OCI-LY7 (cell line): ENCODE measurements around the gene STAT5B. TPM values are rescaled to one million over a fixed set of nuclear protein-coding genes. Genes with fewer than 3 reads are reported as not detected.
A peak's percentile ranks its signal among the peaks of the same experiment; 100 is the strongest.

ENCODE experiments used
- BruUV-seq: library from RNA; stranded (reverse); fragments of 400-500 nt; replicated peaks from 2 replicates; lab custom pipeline; 2021; lab: Mats Ljungman, UMichigan
- CTCF ChIA-PET: fragments of 300-600 bp; sonication (Branson Sonifier 250); formaldehyde crosslinking; loops from one replicate; lab custom pipeline; 2022; ENCODE audit warnings: antibody characterized with exemption; ENCODE audit not compliant: unreplicated experiment; lab: Charles Lee
- POLR2A ChIA-PET: fragments of 300-600 bp; sonication (Branson Sonifier 250); formaldehyde crosslinking; loops from one replicate; lab custom pipeline; 2022; ENCODE audit warnings: antibody characterized with exemption; lab: Charles Lee
- DNase-seq: peaks from one replicate; pipeline ENCODE4 v3.0.0-alpha.2; 2015; ENCODE audit warnings: low spot score
- H2AFZ ChIP-seq: fragments of 200-600 bp; sonication (generic), shearing (Covaris generic); 2 replicates; pipeline ENCODE4 v1.6.1; 2014; ENCODE audit warnings: mild to moderate bottlenecking, antibody characterized with exemption, low read length, moderate library complexity
- H3K27ac ChIP-seq: fragments of 200-600 bp; sonication (generic); 2 replicates; pipeline ENCODE4 v1.5.1; 2014; ENCODE audit warnings: mixed run types, low read depth, mild to moderate bottlenecking, moderate library complexity, low read length, inconsistent platforms; ENCODE audit not compliant: poor library complexity, severe bottlenecking
- H3K36me3 ChIP-seq: fragments of 200-600 bp; sonication (generic); 2 replicates; pipeline ENCODE4 v1.6.1; 2014; ENCODE audit warnings: mild to moderate bottlenecking, antibody characterized with exemption, low read length, moderate library complexity, mixed read lengths; ENCODE audit not compliant: insufficient read depth
- H3K4me1 ChIP-seq: fragments of 200-600 bp; sonication (generic); 2 replicates; pipeline ENCODE4 v1.5.1; 2014; ENCODE audit warnings: mild to moderate bottlenecking, low read length; ENCODE audit not compliant: insufficient read depth, poor library complexity, severe bottlenecking
- H3K4me2 ChIP-seq: fragments of 200-600 bp; sonication (generic); 2 replicates; pipeline ENCODE4 v1.6.1; 2014; ENCODE audit warnings: mild to moderate bottlenecking, low read length
- H3K4me3 ChIP-seq: fragments of 200-600 bp; sonication (generic); 2 replicates; pipeline ENCODE4 v1.5.1; 2014; ENCODE audit warnings: mild to moderate bottlenecking, low read depth, low read length; ENCODE audit not compliant: poor library complexity, severe bottlenecking
- H3K79me2 ChIP-seq: fragments of 200-600 bp; sonication (generic); 2 replicates; pipeline ENCODE4 v1.6.1; 2016; ENCODE audit warnings: low read depth, mild to moderate bottlenecking, low read length, moderate library complexity, mixed read lengths; ENCODE audit not compliant: insufficient read depth
- H3K9me2 ChIP-seq: fragments of 200-600 bp; sonication (generic); 2 replicates; pipeline ENCODE4 v1.6.1; 2016; ENCODE audit warnings: mild to moderate bottlenecking, low read length, mixed read lengths; ENCODE audit not compliant: insufficient read depth
- H3K9me3 ChIP-seq: fragments of 200-600 bp; sonication (generic); 2 replicates; pipeline ENCODE4 v1.6.1; 2014; ENCODE audit warnings: mild to moderate bottlenecking, mixed run types, low read length, mixed read lengths
- H4K20me1 ChIP-seq: fragments of 200-600 bp; sonication (generic); 2 replicates; pipeline ENCODE4 v1.6.1; 2014; ENCODE audit warnings: mild to moderate bottlenecking, antibody characterized with exemption, low read length, moderate library complexity, mixed read lengths; ENCODE audit not compliant: insufficient read depth
- CTCF ChIP-seq: fragments of 200-600 bp; sonication (generic); conservative IDR thresholded peaks from 2 replicates; pipeline ENCODE4 v1.5.1; 2014; ENCODE audit warnings: mild to moderate bottlenecking, antibody characterized with exemption, low read length, moderate library complexity, mixed read lengths
- EZH2phosphoT487 ChIP-seq: fragments of 200-600 bp; sonication (generic); IDR thresholded peaks from 2 replicates; pipeline ENCODE4 v1.6.1; 2018; ENCODE audit warnings: low read depth, borderline replicate concordance, mild to moderate bottlenecking, mixed run types, antibody characterized with exemption, low read length, moderate library complexity, mixed read lengths
- intact Hi-C: fragments of 100-400 bp; cut with micrococcal nuclease; formaldehyde crosslinking; loops from one replicate; pipeline ENCODE4 v1.10.0; 2022; ENCODE audit not compliant: unreplicated experiment
- total RNA-seq, 2 experiments: library from RNA; depleted of rRNA in 1 of 2; stranded (reverse); fragments of >200 nt in 1 of 2; shearing (Covaris generic) in 1 of 2; gene quantifications; 2 replicates each; pipeline ENCODE4 v1.2.3, GENCODE V29; 2014 to 2022

STAT5B gene
- total RNA-seq, 2 experiments from 2014 or later = 33.3 to 46.7 TPM

GRCh38 chr17:42178817-42179216, 97.4 kb downstream of the STAT5B start:
- no peak overlapping the region for H3K4me3 ChIP-seq
- H3K79me2 ChIP-seq = no peaks in the 10 kb centered on the region
- BruUV-seq = no TSS peak
- H3K4me2 ChIP-seq = no peak overlapping the region
- no peaks in the 10 kb centered on the region for H3K9me3 ChIP-seq
- no peaks in the 10 kb centered on the region for H3K9me2 ChIP-seq
- ChIA-PET CTCF (no interaction called here), POLR2A (no interaction called here)
- H3K4me1 ChIP-seq = peaks cover 17% of the 10 kb centered on the region
- no peaks in the 10 kb centered on the region for H4K20me1 ChIP-seq
- no peak overlapping the region for H3K27ac ChIP-seq
- intact Hi-C loops = no loop called here
- peak; percentile 16 for DNase-seq
- TF ChIP-seq EZH2phosphoT487 (no peak), CTCF (no peak)
- H2AFZ ChIP-seq = no peak overlapping the region
- no peaks in the 10 kb centered on the region for H3K36me3 ChIP-seq

GRCh38 chr17:42177684-42178083, 98.5 kb downstream of the STAT5B start:
- H3K4me2 ChIP-seq = no peak overlapping the region
- TF ChIP-seq EZH2phosphoT487 (no peak), CTCF (no peak)
- no peak overlapping the region for H3K4me3 ChIP-seq
- no peak for DNase-seq
- no peaks in the 10 kb centered on the region for H3K9me2 ChIP-seq
- H3K27ac ChIP-seq = no peak overlapping the region
- H3K79me2 ChIP-seq = no peaks in the 10 kb centered on the region
- H3K4me1 ChIP-seq = peaks cover 13% of the 10 kb centered on the region
- no peaks in the 10 kb centered on the region for H3K9me3 ChIP-seq
- intact Hi-C loops = no loop called here
- POLR2A ChIA-PET = no interaction called here
- BruUV-seq = no TSS peak
- no peaks in the 10 kb centered on the region for H3K36me3 ChIP-seq
- no peak overlapping the region for H2AFZ ChIP-seq
- CTCF ChIA-PET = no interaction called here
- no peaks in the 10 kb centered on the region for H4K20me1 ChIP-seq

GRCh38 chr17:42174126-42174783, 101.9 kb downstream of the STAT5B start:
- ChIA-PET CTCF (no interaction called here), POLR2A (interaction anchor here (0.7 kb wide), 1 partner anchor 142 kb away, joined by 3 read pairs; no protein-coding TSS in a partner anchor)
- Histone ChIP-seq H3K4me2 (no peak overlapping the region), H3K79me2 (no peaks in the 10 kb centered on the region), H3K4me1 (no peaks in the 10 kb centered on the region), H3K27ac (no peak overlapping the region), H3K36me3 (no peaks in the 10 kb centered on the region), H3K4me3 (no peak overlapping the region), H3K9me3 (no peaks in the 10 kb centered on the region), H4K20me1 (no peaks in the 10 kb centered on the region), H2AFZ (no peak overlapping the region), H3K9me2 (no peaks in the 10 kb centered on the region)
- DNase-seq = no peak
- intact Hi-C loops = no loop called here
- no TSS peak for BruUV-seq
- TF ChIP-seq EZH2phosphoT487 (no peak), CTCF (no peak)
